Right renal cortex interstitium (tissue), 3 donors: ENCODE data around the gene CFAP46. TPM values are rescaled to one million over a fixed set of nuclear protein-coding genes. Genes with fewer than 3 reads are reported as not detected.
A peak's percentile ranks its signal among the peaks of the same experiment; 100 is the strongest.

ENCODE experiments used
- DNase-seq, 3 donors: peaks; one replicate each; pipeline ENCODE4 v3.0.0-alpha.2; 2013; ENCODE audit warnings: low read depth in 3 of 3, low spot score in 2 of 3
- polyA plus RNA-seq, 3 donors: library from polyadenylated mRNA; unstranded; fragments of 120-200 nt; gene quantifications; one replicate each; pipeline ENCODE4 v1.2.1, GENCODE V29; 2013; ENCODE audit not compliant: insufficient read length in 3 of 3

Gene CFAP46
- polyA plus RNA-seq, 3 donors: 6.1 to 7.8 (median 6.7) TPM

DNA sequence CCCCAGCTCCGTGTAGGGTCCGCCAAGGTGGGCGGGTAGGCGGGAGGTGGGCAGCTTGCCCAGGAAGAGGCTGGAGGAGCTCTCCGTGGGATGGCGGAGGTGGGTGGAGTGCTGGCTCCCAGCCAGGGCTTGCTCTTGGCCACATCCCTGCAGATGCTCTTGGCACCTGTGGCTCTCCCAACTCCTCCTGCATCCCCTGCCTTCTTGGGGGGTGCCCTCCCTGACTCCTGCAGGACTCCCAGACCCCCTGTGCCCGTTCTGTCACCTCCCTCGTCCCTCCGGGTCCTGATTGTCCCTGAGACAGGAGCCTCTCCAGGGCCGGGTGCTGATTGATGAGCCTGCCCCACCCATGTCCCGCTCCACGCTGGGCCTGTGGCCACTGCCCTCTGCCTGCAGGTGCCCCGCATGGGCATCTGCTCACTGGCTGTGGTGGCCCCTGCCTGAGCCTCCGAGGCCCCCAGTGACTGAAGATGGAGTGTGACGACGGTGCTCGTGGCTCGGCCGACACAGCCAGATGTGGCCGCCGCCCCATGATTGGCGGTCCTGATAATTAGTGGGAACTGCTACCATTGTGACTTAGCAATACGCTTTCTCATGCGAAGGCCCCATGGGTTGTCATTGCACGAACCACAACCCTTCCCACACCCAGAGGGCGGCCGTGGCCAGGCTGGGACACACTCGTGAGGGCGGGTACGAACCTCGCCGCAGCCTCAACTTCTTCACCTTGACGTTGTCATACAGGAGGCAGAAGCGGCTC lies 23.6 kb downstream of the CFAP46 start:
- no peak for DNase-seq

DNA sequence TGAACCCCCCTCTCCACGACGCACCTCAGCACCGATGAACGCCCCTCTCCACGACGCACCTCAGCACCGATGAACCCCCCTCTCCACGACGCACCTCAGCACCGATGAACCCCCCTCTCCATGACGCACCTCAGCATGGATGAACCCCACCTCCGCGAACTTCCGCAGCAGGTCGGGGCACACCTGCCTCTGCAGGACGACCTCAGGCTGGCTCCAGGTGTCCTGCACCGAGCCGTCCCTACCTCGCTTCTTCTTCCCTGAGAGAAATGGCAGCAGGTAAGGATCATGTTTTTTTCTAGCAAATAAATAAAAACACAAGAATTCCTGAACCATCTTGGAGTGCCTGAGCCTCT lies 24.1 kb downstream of the CFAP46 start:
- no peak for DNase-seq

DNA sequence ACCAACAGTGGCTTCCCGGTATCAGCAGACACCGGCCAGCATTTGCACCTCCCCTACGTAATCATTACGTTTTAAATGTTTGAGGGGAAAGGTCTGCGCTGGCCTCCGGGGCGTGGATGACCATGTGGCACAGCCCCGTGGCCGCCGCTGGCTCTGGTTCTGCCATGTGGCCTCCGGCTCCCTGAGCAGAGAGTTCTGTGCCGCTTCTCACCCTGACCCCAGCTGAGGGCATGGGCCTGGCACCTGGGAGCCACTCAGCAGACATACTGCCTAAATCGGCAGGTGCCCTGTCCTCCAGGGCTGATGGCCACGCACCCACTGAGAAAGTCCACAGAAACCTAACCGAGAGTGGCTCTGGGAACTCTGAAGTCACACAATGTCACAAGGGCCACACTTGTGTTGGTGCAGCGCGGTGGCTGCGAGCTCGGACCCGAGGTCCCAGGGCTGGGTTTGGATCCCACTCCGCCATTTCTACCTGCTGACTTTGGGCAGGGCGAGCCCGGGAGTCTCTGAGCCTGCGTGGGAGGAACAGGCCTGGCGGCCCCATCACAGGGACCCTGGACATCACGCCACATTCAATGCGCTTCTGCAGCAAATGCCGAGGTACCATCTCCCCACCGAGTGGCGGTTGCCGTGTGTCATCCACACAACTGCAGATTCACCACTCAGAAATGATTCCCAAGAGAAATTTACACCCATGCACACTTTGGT lies 25.3 kb downstream of the CFAP46 start:
- no peak for DNase-seq

DNA sequence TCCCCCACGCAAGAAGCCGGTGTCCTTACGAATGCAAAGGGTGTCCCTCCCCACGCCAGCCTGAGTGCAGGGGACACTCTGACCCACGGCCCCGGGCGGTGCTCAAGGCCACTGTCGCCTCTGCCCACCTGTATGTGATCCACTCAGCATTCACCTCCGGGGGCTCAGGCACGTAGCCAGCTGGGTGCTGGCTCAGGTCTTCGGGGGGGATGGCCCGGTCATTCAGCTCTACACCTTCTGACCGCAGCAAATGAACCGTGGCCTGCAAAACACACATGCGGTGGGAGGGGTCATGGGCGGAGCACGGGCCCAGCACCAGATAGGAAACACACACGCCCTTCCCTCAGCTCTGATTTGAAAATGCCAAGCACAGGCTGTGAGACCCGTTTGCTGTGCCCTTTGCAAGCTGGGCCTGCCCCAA lies 25.9 kb downstream of the CFAP46 start:
- DNase-seq: no peak

DNA sequence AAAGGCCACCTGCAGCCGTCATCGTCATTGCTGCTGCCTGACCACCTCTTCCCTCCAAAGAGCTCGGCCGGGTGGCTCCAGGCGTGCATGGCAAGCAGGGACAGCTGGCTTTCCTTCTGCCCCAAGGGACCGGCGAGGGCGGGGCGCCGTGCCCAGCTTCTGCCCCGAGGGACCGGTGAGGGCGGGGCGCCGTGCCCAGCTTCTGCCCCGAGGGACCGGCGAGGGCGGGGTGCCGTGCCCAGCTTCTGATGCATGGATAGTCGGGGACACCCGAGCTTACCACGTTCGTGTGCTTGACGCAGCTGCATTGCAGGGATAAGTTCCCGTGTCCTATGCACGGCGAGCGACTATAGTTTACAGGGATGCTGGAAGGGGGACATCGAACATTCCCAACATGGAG lies 27.0 kb downstream of the CFAP46 start:
- no peak for DNase-seq

DNA sequence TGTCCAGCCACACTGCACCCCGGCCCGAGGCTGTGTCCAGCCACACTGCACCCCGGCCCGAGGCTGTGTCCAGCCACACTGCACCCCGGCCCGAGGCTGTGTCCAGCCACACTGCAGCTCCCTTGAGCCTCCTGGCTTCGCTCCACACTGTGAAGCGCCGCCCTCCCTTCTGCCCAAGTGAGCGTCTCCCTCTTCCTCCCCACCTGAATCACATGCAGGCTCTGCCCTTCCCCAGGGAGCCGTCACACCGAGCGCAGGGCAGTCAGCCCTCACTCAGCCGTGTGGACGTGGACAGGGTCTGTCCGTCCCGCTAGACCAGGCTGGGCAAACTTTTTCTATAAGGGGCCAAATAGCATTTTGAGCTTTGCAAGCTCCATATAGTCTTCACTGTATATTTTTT lies 27.6 kb downstream of the CFAP46 start:
- no peak for DNase-seq

DNA sequence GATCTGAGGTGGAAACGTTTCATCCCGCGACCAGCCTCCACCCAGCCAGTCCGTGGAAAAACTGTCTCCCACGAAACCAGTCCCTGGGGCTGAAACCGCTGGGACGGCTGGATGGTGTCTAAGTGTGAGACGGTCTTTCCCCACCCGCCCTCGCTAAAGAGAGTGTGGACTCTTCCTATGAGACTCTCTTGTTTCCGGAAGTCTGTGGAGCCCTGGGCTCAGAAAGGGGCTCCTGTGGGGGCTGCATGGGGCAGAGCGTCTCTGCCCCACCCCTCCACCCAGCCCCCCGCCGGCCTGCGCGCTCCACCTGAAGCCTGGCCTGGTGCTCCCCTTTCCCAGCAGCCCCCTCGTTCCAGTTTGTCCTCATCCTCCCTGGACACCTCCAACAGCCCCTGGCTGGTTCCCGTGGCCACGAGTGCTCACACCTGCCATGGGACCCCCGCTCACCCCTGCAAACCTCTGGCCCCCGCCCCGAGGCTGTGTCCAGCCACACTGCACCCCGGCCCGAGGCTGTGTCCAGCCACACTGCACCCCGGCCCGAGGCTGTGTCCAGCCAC lies 28.7 kb downstream of the CFAP46 start:
- DNase-seq: no peak

DNA sequence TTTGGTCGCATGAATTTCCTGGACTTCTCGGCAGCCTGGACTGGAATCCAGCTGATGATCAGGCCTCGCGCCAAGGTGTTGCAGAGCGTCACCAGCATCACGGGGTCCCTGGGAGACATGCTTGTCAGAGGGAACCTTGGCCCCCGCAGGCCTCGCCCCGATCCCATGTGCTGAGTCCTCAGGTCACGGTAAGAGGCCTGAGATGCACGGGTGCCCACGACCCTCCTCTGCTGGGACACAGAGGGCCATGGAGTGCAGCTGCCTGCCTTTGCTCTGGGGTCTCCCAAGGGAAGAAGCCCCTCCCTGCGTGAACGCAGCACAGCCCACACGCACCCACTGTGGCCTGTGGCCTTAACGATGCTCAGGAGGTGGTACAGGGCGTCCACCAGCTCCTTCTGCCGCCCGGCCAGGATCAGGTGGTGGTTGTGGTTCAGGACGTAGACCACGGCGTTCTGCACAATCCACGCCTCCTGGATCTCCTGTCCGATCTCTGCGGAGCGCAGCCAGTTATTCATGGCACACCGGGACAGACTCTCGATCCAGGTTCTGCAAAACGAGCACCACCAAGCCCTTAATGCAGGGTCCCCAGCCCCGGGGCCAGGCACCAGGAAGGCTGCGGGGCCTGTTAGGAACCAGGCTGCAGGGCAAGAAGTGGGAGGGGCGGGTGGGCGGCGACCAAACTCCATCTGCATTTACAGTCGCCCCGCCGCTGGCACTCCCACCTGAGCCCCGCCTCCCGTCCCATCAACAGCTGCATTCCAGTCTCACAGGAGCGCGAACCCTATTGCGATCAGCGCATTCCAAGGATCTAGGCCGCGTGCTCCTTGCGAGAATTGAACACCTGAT lies 29.4 kb downstream of the CFAP46 start:
- DNase-seq: peak in 2 of 3 donors; percentile 27 to 46

DNA sequence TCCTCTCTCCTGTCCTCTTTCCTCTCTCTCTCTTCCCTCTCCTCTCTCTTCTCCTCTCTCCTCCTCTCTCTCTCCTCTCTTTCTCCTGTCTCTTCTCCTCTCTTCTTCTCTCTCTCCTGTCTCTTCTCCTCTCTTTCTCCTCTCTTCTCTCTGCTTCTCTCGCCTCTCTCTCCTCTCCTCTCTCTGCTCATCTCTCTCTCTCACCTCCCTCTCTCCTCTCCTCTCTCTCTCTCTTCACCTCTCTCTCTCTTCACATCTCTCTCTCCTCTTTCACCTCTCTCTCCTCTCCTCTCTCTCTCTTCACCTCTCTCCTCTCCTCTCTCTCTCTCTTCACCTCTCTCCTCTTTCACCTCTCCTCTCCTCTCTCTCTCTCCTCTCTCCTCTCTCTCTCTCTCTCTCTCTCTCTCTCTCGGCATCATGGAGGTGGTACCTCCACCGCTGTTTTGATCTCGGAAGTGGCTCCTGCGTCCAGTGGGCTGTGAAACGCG lies 30.1 kb downstream of the CFAP46 start:
- DNase-seq: no peak

DNA sequence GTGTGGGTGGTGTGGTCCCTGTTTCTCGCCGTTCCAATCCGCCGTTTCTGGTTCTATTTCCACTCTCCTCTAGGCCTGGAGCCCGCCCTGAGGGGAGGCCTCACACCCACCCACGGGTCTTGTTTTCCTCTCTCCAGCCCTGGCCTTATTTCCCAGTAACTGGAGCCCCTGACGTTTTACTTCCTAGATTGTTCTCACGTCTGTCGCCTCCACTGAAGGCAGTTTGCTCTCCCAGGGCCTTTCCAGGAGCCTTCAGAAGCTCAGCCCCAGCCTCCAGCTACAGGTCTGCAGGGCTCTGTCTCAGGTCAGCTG lies 30.6 kb downstream of the CFAP46 start:
- DNase-seq: peak in 1 of 3 donors; percentile 33

DNA sequence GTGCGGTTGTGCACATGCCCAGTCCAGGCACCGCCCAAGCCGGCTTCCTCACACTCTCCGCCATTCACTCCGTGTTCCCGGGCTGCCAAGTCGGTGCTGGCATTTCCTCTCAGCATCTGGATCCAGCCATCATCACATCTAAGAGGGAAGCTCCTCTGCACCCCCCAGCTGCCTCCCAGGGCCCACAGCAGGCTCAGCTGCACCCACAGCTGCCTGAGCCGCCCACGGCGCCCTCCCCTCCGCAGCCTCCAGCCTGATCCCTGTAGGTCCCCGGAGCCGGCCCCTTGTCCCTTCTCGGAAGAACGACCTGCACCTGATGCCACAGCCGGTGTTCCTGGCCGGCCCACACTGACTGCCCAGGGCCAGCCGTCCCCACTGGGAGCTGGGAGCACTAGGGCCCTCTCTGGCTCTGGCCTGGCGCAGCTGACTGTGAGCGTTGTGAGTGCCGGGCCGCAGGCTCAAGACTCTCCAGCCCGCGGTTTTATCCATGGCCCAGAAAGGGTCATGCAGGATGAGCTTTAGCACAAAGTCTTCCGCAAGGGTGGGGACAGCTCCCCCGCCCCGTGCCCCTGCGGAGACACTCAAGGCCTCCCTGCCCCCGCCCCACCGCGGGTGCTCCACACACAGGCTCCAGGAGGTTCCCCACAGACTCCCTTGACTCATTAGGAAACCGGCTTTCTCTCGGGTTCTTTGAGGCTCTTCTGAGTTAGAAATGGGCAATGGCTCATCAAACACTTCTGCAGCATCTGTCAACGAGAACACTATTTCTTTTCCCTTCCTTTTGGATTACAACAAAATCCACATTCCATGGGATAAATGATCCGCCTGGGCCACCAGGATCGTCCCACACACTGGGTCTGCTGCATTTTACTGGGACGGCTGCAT lies 31.2 kb downstream of the CFAP46 start:
- no peak for DNase-seq

DNA sequence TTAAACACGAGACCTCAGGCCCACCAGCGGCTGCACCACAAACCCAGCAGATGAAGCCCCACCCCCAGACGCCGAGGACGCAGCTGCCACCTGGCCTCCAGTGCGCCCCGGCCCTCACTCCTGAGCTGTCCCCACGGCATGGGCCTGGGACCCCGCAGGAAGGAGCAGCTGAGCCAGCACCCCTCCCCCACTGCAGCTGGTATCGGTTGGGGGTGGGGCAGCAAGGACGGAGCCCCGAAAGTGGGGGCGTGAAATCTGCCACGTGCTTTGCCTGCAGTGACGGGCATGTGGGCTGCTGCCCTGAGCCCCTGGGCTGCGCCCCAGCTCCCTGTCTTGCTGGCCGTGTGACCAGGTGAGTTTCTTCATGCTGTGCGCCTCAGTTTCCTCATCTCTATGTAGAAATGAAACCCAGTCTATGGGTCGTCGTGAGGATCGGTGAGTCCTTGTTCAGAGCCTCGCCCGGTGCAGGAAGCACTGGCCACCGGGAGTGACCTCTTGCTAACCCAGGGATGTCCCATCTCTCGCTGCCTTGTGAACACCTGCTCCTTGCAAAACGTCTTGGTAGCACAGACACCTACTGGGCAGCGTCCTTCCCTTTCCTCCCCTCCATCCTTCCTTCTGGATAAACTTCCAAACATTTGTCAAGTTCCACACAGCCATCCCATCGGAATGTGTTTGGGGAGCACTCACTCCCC lies 32.0 kb downstream of the CFAP46 start:
- no peak for DNase-seq

DNA sequence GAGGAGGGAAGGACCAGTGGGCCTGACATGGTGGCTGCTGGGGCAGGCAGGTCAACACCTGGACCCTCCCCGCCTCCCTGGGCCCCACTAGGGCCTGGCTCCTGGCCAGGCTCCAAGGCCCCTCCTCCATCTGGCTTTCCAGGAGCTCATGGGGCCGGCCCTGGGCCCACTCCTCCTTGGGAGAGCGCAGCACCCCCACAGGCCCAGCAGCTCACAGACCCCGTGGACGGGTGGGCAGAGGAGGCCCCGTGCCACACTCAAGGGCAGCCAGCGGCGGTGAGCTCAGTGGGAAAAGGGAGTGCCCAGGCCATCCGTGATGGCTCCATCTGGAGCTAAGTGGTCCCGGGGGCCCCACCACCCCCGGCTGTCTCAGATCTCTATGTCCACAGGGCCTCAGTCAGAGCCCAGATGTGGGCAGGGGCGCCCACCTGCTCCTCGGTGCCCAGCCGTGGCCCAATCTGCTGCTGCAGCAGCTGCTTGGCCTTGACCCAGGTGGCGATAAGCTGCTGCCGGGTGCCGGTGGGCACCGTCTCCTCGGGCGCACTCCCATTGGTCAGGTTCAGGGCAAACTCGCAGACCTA lies 32.8 kb downstream of the CFAP46 start:
- no peak for DNase-seq

DNA sequence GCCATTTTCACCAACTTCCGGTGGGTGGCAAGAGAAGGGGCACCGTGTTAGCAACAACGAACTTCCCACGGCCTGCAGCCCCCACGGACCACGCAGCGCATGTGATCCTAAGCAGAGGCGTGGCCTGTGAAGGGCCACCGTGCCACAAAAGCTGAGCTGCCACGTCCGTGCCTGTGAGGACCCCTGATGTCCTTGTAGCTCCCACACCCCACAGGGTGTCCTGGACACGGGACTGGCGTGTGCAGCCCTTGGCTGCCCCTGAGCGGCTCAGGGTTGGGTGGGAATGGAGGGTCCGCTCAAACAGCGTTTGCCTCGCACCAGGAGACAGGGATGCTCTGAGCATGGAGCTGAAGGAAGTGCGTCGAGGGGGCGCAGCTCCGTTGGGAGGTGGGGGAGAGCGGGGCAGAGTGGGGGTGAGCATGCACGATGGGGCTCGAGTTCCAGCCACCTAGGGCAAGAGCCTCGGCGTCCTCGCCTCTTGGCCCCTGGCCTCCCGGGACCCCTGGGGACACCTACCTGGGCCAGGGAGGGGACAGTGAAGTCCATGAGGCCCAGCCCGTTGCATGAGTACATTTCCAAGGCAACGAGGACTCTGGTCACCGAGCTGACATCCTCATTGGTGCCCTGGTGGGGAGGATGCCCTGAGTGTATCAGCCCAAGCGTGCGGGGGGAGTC lies 33.6 kb downstream of the CFAP46 start:
- no peak for DNase-seq

DNA sequence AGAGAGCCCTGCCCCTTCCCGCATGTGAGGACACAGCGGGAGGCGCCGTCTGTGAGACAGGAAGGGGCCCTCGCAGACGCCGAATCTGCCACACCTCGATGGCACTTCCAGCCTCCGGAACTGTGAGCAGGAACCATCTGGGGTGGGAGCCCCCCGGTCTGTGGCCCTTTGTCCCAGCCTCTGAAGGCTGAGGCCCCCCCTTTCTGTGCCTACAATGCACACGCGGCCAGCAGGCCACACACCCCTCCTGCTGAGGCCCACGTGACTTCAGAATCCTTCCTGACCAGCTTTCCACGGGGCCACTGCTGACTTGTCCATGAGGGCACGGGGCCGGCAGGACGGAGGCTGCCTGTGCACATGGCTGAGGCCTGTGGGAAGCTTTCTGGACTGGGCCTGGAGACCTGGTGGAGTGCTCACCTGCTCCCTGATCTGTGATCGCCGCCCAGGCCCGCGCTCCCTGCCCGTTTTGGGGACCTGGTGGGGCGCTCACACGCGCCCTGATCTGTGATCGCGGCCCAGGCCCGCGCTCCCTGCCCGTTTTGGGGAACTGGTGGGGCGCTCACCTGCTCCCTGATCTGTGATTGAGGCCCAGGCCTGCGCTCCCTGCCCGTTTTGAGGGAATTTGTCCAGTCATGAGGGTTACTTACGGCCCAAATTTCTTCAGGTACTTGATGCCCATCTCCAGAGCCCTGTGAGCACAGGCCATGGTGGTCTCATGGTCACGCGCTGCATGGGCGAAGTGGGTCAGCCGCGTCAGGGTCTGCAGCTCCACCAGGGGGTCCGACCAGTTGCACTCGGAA lies 34.3 kb downstream of the CFAP46 start:
- no peak for DNase-seq

DNA sequence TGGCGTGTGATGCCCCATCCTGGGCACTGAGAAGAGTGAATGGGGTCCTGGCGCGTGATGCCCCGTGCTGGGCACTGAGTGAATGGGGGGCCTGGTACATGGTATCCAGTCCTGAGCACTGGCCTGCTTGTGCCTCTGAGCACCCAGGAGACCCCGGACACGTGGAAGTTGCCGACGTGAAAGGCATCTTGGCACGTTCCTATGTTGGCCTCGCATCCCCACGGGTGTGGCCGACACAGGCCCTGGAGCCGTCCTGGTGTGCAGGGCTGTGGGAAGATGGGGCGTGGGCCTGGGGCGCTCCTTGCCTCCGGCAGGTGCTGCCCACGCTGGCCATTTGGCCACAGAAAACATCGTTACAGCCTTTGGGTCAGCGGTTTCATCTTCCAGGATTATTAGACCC lies 35.5 kb downstream of the CFAP46 start:
- DNase-seq: no peak

DNA sequence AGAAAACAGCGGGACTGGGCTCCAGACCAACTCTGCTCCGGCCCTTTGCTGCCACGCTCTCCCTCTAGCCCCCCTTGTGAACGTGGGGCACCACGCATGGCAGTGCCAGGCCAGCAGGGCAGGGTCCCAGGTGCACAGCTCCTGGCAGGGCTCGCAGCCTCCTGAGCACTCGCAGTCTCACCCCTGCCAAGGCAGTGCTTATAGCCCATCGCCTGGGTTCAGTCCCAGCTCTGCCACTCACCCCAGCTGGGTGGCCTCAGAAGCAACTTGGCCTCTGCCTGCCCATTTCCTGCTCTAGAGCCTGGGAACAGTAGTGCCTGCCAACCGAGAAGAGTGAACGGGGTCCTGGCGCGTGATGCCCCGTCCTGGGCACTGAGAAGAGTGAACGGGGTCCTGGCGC lies 36.3 kb downstream of the CFAP46 start:
- DNase-seq: no peak

DNA sequence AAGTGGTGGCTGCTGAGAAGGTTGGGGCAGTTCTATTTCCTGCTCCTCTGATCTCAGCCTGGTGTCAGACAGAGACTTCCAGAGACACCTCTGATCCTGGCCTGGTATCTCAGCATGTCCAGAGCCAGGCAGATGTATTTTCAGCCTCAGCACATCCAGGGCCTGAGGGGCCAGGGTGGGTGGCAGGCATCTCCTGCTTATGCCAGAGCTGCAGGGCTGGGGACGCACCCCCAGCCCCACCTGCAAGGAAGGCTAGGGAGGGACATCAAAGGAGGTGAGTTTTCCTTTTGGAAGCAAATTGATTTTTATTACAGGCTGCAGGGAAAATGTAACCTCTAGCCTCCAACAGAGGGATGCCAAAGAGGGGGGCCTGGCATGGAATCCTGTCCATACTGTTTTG lies 36.7 kb downstream of the CFAP46 start:
- no peak for DNase-seq
